ENCODE measurements around the gene CALML3. TPM values are rescaled to one million over a fixed set of nuclear protein-coding genes. Genes with fewer than 3 reads are reported as not detected.
A peak's percentile ranks its signal among the peaks of the same experiment; 100 is the strongest.

Gene CALML3
- total RNA-seq, 1 donor from 2014 or later = not detected

DNA sequence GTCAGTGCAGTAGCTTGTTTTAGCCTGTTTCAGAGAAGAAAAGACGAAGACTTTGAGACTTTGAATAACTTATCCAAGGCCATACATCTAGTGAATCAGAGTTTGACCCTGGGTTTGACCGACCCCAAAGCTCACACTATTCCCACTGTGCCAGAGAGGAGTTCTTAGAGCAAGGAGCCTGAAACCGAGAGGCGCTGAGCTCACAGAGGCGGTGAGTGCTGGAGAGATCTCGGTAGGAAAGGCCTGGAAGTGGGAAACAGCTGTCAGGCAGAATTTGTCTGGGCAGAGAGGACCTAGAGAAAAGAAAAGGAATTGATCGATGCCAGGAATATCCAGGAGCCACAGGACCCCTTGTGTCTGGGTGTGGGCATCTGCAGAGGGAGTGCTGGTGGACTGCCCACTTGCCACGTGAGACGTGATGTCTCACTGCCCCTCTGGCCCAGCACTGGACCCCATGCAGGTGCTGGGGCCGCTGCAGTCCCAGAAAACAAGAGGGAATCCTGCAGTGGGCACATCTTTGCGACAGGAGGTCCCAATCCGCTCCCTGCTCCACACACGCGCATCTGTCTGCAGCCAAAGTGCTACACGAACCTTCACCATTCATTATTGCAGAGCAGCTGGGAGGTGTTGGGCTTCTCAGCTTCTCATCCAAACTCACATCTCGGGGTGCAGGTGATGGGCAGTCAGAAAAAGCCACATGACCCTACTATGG lies 6.2 kb downstream of the CALML3 start:
- H2AFZ ChIP-seq (replicated peaks) = no peak overlapping the region
- no peak overlapping the region for H3K4me3 ChIP-seq
- peak overlapping the region; percentile 39 for H3K27ac Mint-ChIP-seq
- H3K4me2 ChIP-seq = no peak overlapping the region
- H3K79me2 ChIP-seq (ENCODE audit: low read depth) = no peaks in the 10 kb centered on the region
- no peaks in the 10 kb centered on the region for H3K36me3 Mint-ChIP-seq
- H3K27me3 Mint-ChIP-seq (ENCODE audit: insufficient read depth, low read depth) = peaks cover 12% of the 10 kb centered on the region
- no peaks in the 10 kb centered on the region for H3K4me1 ChIP-seq
- no peaks in the 10 kb centered on the region for H4K20me1 ChIP-seq (ENCODE audit: low read depth)
- no peak overlapping the region for H3K9ac ChIP-seq
- TF ChIP-seq EZH2phosphoT487 (IDR thresholded peaks at IDR 0.05) = no peak
- H3K36me3 ChIP-seq = no peaks in the 10 kb centered on the region
- H3K4me1 Mint-ChIP-seq = peaks cover 22% of the 10 kb centered on the region
- H3K27ac ChIP-seq = no peak overlapping the region
- H3K4me3 Mint-ChIP-seq = peak overlapping the region; percentile 31
- H3F3A ChIP-seq (ENCODE audit: low read depth) = no peaks in the 10 kb centered on the region
- DNase-seq (ENCODE audit: low spot score) = no peak
- no peaks in the 10 kb centered on the region for H3K9me3 ChIP-seq (ENCODE audit: low read depth)
- H3K9me3 Mint-ChIP-seq = peaks cover 12% of the 10 kb centered on the region
- H3K27me3 ChIP-seq = no peaks in the 10 kb centered on the region

DNA sequence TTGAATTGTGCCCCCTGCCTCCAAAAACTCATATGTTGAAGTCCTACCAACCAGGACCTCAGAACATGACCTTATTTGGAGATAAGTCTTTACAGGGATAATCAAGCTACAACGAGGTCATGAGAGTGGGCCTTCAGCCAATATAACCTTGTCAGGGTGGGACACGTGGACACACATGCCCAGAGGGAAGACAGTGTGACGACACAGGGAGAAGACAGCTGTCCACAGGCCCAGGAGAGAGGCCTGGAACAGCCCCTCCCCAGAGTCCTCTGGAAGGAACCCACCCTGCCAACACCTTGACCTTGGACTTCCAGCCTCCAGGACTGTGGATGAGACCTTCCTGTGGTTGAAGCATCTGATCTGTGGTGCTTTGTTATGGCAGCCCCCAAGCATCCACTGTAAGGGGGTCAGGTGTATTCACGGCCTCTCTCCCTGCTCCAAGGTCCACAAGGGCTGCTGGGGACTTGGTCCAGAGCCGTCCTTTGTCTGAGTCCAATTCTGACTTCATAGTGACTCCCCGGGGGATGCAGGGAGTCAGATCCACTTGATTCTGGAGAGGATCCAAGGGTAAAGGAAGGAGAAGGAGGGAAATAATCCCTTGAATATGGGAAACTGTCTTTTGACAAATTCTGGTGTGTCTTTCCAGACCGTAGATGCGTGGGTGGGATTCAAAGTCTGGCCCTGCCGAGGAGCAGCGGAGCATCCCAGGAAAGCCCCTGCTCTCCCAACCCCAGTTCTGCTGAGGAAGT lies 7.0 kb downstream of the CALML3 start:
- H3K4me1 ChIP-seq = no peaks in the 10 kb centered on the region

DNA sequence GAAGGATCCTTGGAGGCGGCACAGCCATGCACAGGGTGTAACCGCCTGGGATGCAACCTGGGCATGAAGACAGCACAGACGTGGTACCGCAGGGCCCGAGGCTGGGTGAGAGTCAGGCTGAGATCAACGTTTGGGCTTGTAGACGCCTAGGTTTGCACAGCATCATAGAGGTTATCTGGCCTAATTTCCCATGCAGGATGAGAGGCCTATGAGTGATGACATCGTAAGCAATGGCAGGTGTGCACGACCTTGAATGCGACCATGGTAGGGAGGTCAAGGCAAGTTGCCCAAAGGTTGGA lies 7.5 kb downstream of the CALML3 start:
- no peak overlapping the region for H3K27ac ChIP-seq
- H3K27me3 ChIP-seq = no peaks in the 10 kb centered on the region
- no peaks in the 10 kb centered on the region for H3K4me1 ChIP-seq
- H3K9me3 ChIP-seq (ENCODE audit: low read depth) = no peaks in the 10 kb centered on the region
- Mint-ChIP-seq H3K27ac (no peak overlapping the region), H3K36me3 (no peaks in the 10 kb centered on the region), H3K4me1 (peaks cover 21% of the 10 kb centered on the region), H3K4me3 (no peak overlapping the region), H3K9me3 (peaks cover 12% of the 10 kb centered on the region), H3K27me3 (ENCODE audit: insufficient read depth, low read depth) (peaks cover 12% of the 10 kb centered on the region)
- no peak overlapping the region for H3K4me2 ChIP-seq
- no peak overlapping the region for H3K4me3 ChIP-seq
- no peaks in the 10 kb centered on the region for H3F3A ChIP-seq (ENCODE audit: low read depth)
- H2AFZ ChIP-seq (replicated peaks) = no peak overlapping the region
- no peak overlapping the region for H3K9ac ChIP-seq
- H4K20me1 ChIP-seq (ENCODE audit: low read depth) = no peaks in the 10 kb centered on the region
- TF ChIP-seq, protein P1, sequence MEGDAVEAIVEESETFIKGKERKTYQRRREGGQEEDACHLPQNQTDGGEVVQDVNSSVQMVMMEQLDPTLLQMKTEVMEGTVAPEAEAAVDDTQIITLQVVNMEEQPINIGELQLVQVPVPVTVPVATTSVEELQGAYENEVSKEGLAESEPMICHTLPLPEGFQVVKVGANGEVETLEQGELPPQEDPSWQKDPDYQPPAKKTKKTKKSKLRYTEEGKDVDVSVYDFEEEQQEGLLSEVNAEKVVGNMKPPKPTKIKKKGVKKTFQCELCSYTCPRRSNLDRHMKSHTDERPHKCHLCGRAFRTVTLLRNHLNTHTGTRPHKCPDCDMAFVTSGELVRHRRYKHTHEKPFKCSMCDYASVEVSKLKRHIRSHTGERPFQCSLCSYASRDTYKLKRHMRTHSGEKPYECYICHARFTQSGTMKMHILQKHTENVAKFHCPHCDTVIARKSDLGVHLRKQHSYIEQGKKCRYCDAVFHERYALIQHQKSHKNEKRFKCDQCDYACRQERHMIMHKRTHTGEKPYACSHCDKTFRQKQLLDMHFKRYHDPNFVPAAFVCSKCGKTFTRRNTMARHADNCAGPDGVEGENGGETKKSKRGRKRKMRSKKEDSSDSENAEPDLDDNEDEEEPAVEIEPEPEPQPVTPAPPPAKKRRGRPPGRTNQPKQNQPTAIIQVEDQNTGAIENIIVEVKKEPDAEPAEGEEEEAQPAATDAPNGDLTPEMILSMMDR (IDR thresholded peaks at IDR 0.05) = no peak
- no peak for TF ChIP-seq EZH2phosphoT487 (IDR thresholded peaks at IDR 0.05)
- TF ChIP-seq EZH2 (IDR thresholded peaks at IDR 0.05) = no peak
- H3K79me2 ChIP-seq (ENCODE audit: low read depth) = no peaks in the 10 kb centered on the region
- no peak for DNase-seq (ENCODE audit: low spot score)
- H3K36me3 ChIP-seq = no peaks in the 10 kb centered on the region

More for the DNA sequence above, 7.0 kb downstream of the CALML3 start:
- Histone ChIP-seq H3K9ac (no peak overlapping the region), H3K4me2 (no peak overlapping the region), H4K20me1 (ENCODE audit: low read depth) (no peaks in the 10 kb centered on the region), H3K27ac (no peak overlapping the region), H3F3A (ENCODE audit: low read depth) (no peaks in the 10 kb centered on the region), H3K4me3 (no peak overlapping the region), H3K27me3 (no peaks in the 10 kb centered on the region), H3K9me3 (ENCODE audit: low read depth) (no peaks in the 10 kb centered on the region), H2AFZ (replicated peaks) (no peak overlapping the region), H3K36me3 (no peaks in the 10 kb centered on the region), H3K79me2 (ENCODE audit: low read depth) (no peaks in the 10 kb centered on the region)
- Mint-ChIP-seq H3K4me3 (peak overlapping the region; percentile 31), H3K27ac (peak overlapping the region; percentile 39), H3K9me3 (peaks cover 12% of the 10 kb centered on the region), H3K27me3 (ENCODE audit: insufficient read depth, low read depth) (peaks cover 12% of the 10 kb centered on the region), H3K36me3 (no peaks in the 10 kb centered on the region), H3K4me1 (peaks cover 21% of the 10 kb centered on the region)
- TF ChIP-seq, protein P1 (IDR thresholded peaks at IDR 0.05) = no peak
- DNase-seq (ENCODE audit: low spot score) = no peak

DNA sequence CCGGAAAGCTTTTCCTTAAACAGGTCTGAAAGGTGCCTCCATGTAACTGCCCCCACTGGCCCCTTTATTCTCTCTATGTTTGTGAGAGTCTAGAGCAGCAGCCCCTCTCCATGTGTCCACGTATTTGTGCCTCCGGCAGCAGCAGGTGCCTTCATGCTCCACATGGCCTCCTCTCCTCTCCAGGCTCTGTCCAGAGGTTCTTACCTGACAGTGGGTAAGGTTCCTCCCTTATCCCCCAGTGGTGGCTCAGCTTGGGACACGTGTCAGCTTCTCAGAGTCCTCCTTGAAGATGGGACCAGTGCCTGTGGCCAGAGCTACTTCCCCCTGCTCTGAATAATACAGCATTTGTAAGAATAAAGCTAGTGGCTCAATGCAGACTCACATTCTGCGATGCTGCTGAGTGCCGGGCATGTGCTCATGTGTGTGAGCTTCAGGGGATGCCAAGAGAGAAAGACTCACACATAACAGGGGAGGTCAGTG lies 7.9 kb downstream of the CALML3 start:
- H3K27ac Mint-ChIP-seq = peak overlapping the region; percentile 21
- Histone ChIP-seq H3K4me1 (no peaks in the 10 kb centered on the region), H3K9me3 (ENCODE audit: low read depth) (no peaks in the 10 kb centered on the region), H3K27me3 (no peaks in the 10 kb centered on the region), H3K79me2 (ENCODE audit: low read depth) (no peaks in the 10 kb centered on the region), H4K20me1 (ENCODE audit: low read depth) (no peaks in the 10 kb centered on the region), H2AFZ (replicated peaks) (no peak overlapping the region), H3K27ac (no peak overlapping the region), H3K4me3 (no peak overlapping the region), H3K9ac (no peak overlapping the region), H3K36me3 (no peaks in the 10 kb centered on the region), H3F3A (ENCODE audit: low read depth) (no peaks in the 10 kb centered on the region), H3K4me2 (no peak overlapping the region)
- no peaks in the 10 kb centered on the region for H3K36me3 Mint-ChIP-seq
- H3K4me3 Mint-ChIP-seq = no peak overlapping the region
- no peak for DNase-seq (ENCODE audit: low spot score)
- TF ChIP-seq EZH2 (IDR thresholded peaks at IDR 0.05) = no peak
- no peak for TF ChIP-seq EZH2phosphoT487 (IDR thresholded peaks at IDR 0.05)
- TF ChIP-seq, protein P1 (IDR thresholded peaks at IDR 0.05) = no peak
- H3K27me3 Mint-ChIP-seq (ENCODE audit: insufficient read depth, low read depth) = peaks cover 12% of the 10 kb centered on the region
- H3K9me3 Mint-ChIP-seq = peaks cover 12% of the 10 kb centered on the region
- H3K4me1 Mint-ChIP-seq = peaks cover 21% of the 10 kb centered on the region
